HG03439 (cell line): ENCODE results near the gene GPR25.
"Not testable (repeated sequence)": the region's sequence is repeated elsewhere in the genome, so short reads cannot be mapped to it uniquely, and the experiment has no call there.

Experiments used
- ATAC-seq: cut with Tn5 transposase; IDR thresholded peaks from one replicate; pipeline ENCODE4 v1.9.1; 2021; ENCODE audit warnings: mild to moderate bottlenecking, moderate library complexity; ENCODE audit not compliant: unreplicated experiment

Gene GPR25

GRCh38 chr1:200909071-200909470, 36.3 kb downstream of the GPR25 start:
- no peak for ATAC-seq

- no peak for ATAC-seq
These were observed 37.0 kb downstream of the GPR25 start for GRCh38 chr1:200909757-200910239.

GRCh38 chr1:200911361-200911760, 38.6 kb downstream of the GPR25 start:
- ATAC-seq = no peak

GRCh38 chr1:200911936-200912335, 39.2 kb downstream of the GPR25 start:
- not testable (repeated sequence) for ATAC-seq

- ATAC-seq = no peak
These were observed 40.1 kb downstream of the GPR25 start for GRCh38 chr1:200912737-200913407.

GRCh38 chr1:200916152-200916551, 43.4 kb downstream of the GPR25 start:
- ATAC-seq = no peak

- no peak for ATAC-seq
These were observed 43.9 kb downstream of the GPR25 start for GRCh38 chr1:200916681-200917080.

GRCh38 chr1:200917291-200917817, 44.6 kb downstream of the GPR25 start:
- ATAC-seq = no peak

- no peak for ATAC-seq
These were observed 45.2 kb downstream of the GPR25 start for GRCh38 chr1:200918006-200918405.

GRCh38 chr1:200919386-200919785, 46.6 kb downstream of the GPR25 start:
- ATAC-seq = no peak

GRCh38 chr1:200921571-200922110, 48.9 kb downstream of the GPR25 start:
- no peak for ATAC-seq

GRCh38 chr1:200922406-200922805, 49.6 kb downstream of the GPR25 start:
- ATAC-seq = no peak

GRCh38 chr1:200923601-200924000, 50.8 kb downstream of the GPR25 start:
- ATAC-seq = no peak
